AML-193 (cell line): ENCODE data around the gene UBE2E1.

ENCODE experiments used
- DNase-seq, 2 experiments: peaks; one replicate each; lab custom pipeline; 2025; lab: John Stamatoyannopoulos, UW

UBE2E1 gene

GRCh38 chr3:23821858-23822257 is 16.1 kb downstream of the UBE2E1 start:
- DNase-seq = no peak

DNA sequence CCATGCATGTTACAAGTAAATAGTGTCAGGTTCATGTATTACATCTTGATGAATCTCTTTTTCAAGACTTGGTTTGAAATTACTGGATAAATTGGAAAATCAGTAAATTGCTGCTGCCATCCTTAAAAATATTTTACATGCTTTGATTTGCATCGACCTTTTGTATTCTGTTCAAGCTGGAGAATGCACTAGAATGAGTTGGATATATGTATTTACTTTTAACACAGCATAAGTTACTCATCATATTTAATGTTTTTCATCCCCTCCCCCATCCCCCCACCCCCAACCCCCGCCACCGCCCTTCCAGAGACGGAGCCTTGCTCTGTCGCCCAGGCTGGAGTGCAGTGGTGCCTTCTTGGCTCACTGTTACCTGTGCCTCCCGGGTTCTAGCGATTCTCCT is 16.8 kb downstream of the UBE2E1 start:
- no peak for DNase-seq

DNA sequence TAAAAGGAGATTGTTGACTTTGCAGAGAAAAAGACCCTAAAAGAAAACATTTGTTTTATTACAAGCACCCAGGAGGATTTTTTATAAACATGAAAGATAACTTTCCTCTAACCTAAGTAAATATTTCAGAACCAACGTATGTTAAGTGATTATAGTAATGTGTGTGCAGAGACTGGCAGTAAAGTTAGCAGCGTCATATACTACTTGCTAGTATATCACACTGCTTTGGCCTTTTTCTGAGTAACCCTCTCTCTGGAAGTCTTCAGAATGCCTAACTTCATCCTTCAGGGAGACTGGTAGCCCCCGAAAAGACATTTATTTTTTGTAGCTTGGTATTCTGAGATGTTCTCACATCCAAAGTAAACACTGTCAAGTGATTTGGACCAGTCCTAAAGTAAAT is 17.9 kb downstream of the UBE2E1 start:
- DNase-seq = no peak

DNA sequence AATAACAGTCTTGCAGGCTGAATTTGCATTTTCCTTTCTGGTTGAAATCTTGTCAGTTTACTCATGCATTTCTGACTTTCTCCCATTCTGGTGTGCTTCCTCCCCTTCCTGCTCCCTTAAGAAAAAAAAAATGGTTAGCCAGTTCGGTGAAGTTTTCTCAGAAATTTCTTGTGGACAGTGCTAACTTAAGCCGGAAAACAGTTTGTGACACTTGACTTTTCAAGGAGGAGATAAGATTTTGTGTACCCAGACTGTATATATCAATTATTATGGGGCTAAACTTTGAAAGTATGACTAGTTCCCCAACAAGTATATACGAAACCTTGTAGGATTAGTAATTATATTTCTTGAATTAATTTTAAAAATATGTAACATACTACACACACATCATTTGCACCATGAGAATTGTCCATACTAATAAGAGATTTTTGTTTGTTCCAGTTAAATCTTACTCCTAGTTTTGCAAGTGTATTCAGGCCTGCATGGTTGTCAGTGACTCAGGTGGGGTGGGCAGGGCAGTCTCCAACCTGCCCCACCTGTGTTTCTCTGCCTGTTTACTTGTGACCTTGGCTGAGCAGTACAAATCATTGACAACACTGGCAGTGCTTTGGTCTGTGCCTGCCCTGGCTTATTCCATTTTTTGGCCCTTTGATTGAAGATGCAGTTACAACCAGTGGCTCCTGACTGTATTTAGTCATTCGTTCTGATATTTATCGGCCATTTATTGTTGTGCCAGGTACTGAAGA is 19.1 kb downstream of the UBE2E1 start:
- no peak for DNase-seq

DNA sequence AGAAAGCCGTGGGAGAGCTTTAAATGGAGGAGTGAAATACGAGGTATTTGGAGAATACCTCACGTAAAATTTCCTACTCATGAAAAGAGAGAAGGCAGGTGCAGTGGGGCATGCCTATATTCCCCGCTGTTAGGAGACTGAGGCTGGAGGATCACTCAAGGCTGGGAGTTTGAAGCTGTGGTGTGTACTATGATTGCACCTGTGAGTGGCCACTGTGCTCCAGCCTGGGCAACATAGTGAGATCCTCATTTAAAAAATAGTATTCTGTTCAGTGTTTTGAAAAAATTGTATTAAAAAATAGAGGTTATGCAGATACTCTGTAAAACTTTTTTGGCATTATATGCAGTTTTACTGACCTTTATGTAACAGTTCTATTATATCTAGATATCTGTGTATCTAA is 20.0 kb downstream of the UBE2E1 start:
- DNase-seq = no peak

- no peak for DNase-seq
Observed at GRCh38 chr3:23826382-23827064, 20.8 kb downstream of the UBE2E1 start.

- DNase-seq = no peak
Observed at GRCh38 chr3:23829242-23829934, 23.6 kb downstream of the UBE2E1 start.

DNA sequence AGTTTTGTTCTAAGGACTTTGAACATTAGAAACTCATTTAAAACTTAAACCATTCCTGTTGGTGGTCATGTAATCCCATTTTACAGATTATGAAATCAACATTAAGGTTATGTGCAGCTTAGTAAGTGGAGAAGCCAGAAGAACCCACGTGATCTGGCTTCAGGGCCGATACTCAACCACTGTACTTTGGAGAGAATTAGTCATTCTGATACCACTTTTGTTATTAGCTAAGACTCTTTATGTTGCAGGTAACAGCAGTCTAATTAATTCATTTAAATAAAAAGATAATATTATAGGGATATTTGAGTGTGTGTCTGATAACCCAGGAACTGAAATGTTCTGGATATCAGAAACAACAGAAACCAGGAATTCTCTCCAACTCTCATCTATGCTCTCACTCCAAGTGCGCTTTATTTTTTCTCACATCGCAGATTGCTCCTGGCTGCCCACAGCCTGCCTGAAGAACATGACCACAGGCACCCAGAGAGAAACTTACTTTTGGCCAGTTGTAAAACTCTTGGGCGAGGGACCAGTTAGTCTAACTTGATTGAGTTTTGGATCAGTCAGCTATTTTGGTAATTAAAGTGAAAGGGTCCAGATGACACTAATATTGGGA is 25.2 kb downstream of the UBE2E1 start:
- no peak for DNase-seq

- no peak for DNase-seq
Observed at GRCh38 chr3:23831517-23832394, 26.0 kb downstream of the UBE2E1 start.

DNA sequence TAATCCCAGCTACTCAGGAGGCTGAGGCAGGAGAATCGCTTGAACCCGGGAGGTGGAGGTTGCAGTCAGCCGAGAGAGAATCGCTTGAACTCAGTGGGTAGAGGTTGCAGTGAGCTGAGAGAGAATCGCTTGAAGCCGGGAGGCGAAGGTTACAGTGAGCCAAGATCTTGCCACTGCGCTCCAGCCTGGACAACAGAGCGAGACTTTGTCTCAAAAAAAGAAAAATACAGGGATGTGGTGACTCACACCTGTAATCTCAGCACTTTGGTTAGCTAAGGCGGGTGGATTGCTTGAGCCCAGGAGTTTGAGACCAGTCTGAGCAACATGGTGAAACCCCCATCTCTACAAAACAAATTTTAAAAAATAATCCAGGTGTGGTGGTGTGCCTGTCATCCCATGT is 26.8 kb downstream of the UBE2E1 start:
- DNase-seq = no peak

DNA sequence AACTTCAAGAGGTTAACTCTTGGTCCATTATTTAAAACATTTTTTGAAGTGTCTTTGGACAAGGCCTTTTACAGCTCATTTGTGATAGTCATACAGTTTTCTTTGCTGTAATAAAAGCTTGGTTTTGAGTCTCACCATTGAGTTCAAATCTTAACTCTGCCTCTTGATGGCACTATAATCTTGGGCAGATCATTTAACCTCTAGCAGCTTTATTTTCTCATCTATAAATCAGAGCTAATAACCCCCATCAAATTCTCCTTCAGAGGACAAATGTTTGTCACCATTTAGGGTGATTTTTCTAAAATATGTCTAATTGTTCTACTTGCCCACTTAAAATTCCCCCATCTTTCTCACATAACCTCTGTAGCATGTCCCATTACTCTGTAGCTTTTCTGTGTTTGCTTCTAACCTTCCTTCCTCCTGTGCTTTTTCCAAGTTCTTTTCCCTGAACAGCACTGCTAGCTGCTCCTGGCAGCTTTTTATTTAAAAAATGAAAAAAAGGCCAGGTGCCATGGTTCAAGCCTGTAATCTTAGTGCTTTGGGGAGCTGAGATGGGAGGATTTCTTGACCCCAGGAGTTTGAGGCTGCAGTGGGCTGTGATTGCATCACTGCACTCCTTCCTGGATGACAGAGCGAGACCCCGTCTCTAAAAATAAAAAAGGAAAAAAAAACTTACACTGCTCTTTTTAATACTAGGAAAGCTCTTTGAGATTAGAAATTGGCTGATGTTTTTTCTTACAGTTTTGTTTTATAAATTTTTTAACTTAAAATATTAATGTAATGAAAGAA is 28.5 kb downstream of the UBE2E1 start:
- peak; percentile 11 to 32 for DNase-seq

DNA sequence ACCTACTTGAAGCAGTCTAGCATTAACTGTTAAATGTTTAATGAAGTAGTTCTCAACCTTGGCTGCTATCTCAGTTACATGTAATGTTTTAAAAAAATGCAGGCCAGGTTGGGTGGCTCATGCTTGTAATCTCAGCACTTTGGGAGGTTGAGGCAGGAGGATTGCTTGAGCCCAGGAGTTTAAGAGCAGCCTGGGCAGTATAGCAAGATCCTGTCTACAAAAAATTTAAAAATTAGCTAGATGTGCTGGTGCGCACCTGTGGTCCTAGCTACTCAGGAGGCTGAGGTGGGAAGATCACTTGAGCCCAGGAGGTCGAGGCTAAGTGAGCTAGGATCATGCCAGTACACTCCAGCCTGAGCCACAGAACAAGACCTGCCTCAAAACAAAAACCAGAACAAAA is 29.3 kb downstream of the UBE2E1 start:
- DNase-seq = no peak

DNA sequence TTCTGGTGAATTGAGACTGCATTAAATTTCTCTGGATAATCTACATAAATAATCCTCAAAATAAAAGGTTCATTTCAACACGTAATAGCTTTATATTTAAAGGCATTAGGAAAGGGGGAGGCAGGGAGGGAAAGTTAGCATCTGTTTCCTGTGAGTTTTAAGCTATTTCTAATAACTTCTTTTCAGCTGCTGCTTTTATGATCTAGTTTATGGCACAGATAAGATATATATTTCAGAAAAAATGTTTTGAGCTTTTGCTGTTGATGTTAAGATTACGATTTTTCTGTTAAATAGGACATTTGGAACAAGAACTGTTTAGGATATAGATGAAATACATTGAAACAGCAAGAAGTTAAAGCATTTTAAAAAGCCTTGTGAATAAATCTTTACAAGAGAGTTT is 30.0 kb downstream of the UBE2E1 start:
- no peak for DNase-seq

GRCh38 chr3:23836536-23837230 is 30.9 kb downstream of the UBE2E1 start:
- DNase-seq = peak in 1 of 2 experiments; percentile 29

- no peak for DNase-seq
Observed at GRCh38 chr3:23837286-23837685, 31.5 kb downstream of the UBE2E1 start.

- DNase-seq = no peak
Observed at GRCh38 chr3:23837691-23838090, 31.9 kb downstream of the UBE2E1 start.

- no peak for DNase-seq
Observed at GRCh38 chr3:23840521-23840920, 34.8 kb downstream of the UBE2E1 start.

DNA sequence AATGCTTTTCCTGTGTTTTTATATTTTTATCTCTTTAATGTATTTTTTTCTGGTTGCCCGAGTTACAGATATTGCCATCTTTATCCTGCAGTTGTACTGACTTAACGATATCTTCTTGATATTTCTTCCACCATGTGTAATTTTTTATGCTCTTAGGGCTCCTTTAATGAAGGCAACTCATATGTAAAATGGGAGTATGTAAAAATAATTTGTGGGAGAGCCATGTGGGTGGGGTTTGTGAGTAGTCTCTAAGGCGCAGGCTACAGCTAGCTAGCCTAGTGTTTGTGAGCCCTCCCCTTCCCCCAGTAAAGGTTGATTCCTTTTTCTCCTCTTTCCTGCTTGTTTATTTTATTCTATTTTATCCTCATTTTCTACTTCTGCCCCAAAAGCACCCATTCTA is 38.1 kb downstream of the UBE2E1 start:
- DNase-seq = no peak

DNA sequence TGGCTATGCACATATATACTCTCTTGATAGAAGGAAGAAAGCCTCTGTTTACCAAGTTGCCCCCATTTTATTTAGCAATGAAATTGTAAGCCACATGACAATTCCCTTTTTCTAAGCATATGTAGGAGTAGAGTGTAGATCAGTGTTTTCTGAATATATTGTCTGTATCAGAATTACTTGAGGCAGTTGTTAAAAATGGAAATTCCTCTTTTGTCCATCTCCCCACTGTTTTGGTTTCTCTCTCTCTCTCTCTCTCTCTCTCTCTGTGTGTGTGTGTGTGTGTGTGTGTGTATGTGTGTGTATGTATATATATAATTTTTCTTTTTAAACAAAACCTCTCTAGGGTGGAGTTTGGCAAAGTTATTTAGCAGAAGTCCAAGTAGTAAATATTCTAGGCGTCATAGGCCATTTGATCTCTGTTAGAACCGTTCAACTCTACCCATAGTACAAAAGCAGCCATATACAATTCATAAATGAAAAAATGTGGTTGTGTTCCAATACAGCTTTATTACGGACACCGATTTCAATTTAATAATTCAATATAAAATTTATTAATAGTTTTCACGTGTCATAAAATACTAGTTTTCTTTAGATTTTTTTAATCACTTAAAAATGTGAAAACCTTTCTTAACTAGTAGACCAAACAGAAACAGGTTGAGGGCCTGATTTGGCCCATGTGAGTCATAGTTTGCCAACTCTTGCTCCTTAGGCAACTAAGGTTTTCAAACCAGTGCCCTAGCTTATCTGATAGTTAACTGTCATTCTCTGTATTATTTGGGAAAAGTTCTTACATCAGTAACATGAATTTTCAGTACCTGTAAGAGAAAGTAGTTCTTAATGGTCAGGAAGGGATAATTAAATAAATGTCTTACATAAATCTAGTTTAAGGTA is 39.8 kb downstream of the UBE2E1 start:
- DNase-seq = no peak
